HG02943 (cell line): Measurements from ENCODE around the gene MLPH.

ENCODE experiments used
- ATAC-seq: cut with Tn5 transposase; IDR thresholded peaks from one replicate; pipeline ENCODE4 v1.9.1; 2021; ENCODE audit warnings: mild to moderate bottlenecking, low read depth, moderate library complexity; ENCODE audit not compliant: unreplicated experiment

MLPH gene

DNA sequence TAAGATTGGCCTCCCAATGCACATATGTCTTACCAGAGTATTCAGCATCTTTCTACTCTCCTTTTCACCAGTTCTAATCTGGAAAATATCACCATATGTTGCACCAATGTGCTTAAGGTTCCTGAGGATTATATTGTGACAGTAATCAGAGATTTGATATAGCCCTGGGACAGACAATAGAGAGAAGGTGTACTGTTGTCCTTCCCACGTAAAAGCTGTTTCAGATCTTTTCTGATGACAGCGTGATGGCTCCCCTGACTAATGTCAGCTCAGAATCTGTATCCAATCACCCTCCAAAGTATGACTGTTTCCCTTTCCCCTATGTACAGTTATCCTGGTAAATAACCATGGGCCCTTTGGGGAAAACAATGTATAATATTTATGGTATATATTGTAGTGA is 9.0 kb upstream of the MLPH start:
- no peak for ATAC-seq

- no peak for ATAC-seq
Observed at GRCh38 chr2:237478979-237479378, 8.1 kb upstream of the MLPH start.

DNA sequence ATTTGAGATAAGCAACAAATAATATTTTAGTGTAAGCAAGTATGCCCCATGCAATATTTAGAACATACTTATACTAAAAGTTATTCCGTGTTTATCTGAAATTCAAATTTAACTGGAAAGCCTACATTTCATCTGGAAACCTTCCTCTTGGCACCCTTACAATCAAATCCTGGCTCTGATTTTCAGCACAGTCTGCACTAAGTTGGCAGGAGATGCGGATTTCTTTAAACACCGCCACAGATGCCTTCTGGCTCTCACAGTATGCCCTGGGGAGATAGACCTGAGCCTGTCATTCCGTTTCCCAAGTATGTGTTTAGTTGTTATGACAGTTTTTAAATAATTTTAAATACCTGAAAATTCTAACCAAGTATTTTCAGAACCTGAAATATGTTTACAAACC is 7.3 kb upstream of the MLPH start:
- no peak for ATAC-seq

- no peak for ATAC-seq
Observed at GRCh38 chr2:237480556-237480955, 6.5 kb upstream of the MLPH start.

- no peak for ATAC-seq
Observed at GRCh38 chr2:237480988-237481525, 6.0 kb upstream of the MLPH start.

DNA sequence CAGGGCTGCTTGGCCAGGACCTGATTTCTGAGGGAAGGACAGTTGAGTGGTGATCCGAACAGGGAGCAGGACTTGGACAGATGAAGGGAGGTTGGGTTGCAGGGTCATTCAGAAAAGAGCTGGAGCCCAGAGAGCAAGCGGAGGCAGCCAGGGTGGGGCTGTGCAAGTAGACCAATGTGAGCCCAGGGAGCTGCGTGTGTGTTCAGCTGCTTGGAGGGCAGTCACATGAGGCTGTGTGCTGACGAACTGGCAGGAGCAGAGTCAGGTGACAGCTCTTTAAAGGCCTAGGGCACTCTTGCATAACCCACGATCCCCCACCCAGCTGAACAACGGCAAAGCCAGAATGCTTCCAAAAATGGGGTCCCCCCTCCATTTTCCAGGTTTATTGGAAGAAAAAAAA is 4.6 kb upstream of the MLPH start:
- no peak for ATAC-seq

DNA sequence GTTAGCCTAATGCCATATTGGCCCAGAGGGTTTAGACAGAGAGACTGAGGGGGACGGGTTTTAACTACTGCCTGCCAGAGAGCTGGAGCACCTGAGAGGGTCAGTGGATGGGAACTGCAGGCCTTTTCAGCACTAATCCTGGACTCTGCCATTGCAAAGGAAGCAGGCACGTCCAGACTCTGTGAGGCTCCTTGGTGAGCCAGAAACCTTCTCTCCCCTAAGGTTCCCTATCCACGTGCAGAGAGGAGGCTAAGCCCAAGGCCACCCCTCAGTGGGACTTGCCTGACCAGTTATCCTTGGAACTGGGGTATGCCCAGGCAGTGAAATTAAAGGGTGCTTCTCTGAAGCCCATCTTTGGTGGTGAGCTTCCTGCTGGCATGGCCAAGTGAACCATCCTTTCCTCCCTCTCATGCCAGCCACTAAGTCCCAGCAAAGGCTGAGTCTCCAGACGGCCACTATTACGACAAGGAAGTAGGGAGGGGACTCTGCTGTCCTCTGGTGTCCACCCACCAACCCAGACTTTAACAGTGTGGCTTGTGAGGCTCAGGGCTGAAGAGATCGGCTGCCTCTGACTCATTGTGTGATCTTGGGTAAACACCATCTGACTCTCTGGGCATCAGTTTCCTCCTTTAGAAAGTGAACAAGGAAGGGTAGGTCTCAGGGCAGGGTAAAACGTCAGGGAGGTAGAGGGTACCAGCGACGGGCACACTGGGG is 3.9 kb upstream of the MLPH start:
- ATAC-seq, result no peak

- ATAC-seq, result no peak
Observed at GRCh38 chr2:237485304-237485703, 1.7 kb upstream of the MLPH start.

DNA sequence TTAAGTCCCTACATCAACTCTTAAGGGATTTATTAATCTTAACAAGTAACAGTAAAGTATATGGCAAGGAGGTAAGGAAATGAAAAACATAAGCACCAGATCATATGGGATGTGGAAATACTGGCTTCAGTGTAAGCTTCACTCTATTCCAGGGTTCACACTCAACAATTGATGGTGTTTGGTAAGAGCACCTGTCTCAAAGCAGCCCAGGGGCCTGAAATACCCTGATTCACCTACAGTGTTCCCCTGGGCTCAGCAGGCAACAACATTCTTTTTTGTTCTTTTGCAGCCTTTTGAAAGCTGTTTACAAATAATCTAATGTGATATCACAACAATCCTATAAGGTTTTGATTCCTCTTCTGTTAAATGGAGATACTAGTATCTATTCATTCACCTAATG is 1.2 kb upstream of the MLPH start:
- no peak for ATAC-seq

GRCh38 chr2:237486334-237486818 is 675 bp upstream of the MLPH start:
- no peak for ATAC-seq

DNA sequence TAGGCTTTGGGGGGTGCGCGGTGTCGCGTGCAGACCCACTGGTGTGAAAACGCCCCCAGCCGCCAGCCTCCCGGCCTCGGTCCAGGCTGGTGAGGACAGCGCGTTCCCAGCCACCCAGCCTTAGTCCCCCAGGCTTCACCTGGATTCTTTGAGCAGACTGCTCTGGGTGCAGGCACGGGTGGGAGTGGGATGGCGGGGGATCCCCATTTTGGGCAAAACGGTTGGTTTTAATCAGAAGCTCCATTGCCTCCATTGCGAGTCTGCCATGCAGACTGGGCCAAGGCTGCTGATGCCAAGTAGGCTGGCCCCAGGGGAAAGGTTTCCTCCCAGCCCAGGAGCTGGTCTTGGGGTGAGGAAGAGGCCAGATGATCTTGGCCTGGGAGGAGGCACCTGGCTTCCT is 445 bp downstream of the MLPH start:
- no peak for ATAC-seq

DNA sequence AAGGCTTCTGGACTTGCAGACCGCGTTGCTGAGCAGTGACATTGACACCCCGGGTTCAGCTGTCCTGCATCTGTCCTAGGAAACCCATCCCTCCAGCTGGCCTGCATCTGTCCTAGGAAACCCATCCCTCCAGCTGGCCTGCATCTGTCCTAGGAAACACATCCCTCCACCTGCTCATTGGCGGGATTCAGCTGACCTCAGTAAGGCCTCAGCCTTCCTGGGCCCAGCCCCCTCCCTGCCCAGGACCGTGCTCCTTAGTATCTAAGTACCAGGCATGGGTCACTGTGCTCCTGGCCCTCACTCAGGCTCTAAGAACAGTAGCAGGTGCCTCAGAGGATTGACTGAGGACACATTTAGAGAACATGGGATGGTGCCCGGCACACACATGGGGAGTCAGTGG is 1.2 kb downstream of the MLPH start:
- no peak for ATAC-seq

DNA sequence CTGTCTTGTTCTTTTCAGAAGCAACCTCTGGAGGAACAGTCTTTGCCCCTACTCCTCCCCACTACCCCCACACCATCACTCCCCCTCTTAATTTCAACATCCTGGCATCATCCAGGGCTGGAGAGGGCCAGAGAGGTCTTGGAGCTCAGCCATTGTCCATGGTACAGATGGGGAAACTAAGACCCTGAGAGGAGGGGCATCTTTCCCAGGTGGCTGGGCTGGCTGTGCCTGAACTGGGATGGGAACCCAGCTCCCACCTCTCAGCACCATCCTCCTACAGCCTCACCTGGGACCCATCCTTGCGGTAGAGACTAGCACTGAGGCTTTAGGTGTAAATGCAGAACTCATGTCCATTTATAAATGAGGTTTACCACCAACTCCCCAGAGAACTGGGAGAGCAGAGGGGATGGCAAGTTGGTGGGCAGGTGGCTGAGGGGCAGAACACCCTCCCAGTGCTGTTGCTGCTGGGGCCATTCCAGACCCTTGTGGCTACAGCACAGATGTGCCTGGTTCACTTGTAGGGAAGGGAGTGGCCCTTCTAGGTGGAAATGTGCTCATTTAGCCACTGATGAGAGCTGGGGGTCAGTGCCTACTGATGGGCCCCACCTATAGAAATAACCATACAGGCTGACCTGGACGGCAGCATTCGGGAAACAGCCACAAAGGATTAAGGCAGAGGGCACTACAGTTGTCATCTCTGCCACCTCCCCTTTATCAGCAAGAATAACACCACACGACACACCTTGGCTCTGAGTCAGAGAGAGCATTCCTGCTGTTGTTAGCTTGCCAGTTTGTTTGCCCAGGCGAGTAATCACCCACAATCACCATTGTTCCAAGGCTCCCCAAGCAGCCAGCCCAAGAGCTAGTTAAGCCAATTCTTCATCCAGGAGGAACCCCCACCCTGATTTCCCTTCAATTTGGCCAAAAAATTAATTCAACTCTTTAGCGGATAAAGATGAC is 2.1 kb downstream of the MLPH start:
- ATAC-seq, result no peak

- ATAC-seq, result no peak
Observed at GRCh38 chr2:237490009-237490711, 3.1 kb downstream of the MLPH start.

DNA sequence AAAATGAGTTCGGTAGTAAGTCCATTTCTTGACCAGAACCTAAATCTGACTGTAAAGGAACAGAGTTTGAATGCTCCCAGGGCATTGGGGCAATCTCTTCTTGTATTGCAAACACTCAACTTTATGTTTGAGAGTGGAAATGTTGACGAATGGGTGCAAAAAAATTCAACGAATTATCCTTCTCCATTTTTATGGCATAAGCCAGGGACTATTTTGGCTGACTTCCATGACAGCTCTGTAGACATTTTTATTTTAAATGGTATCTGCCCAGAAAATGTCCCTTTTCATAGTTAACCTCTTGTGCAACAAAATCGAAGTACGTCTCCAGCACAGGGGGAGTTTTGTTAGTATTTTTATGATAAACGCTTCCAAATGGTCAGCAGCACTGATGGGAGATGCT is 3.7 kb downstream of the MLPH start:
- no peak for ATAC-seq

GRCh38 chr2:237491515-237492118 is 4.6 kb downstream of the MLPH start:
- no peak for ATAC-seq

GRCh38 chr2:237492137-237492890 is 5.3 kb downstream of the MLPH start:
- no peak for ATAC-seq

GRCh38 chr2:237494066-237494465 is 7.0 kb downstream of the MLPH start:
- ATAC-seq, result no peak

GRCh38 chr2:237495521-237496117 is 8.6 kb downstream of the MLPH start:
- no peak for ATAC-seq
